Measurements from ENCODE around the gene AP1G1. TPM values are rescaled to one million over a fixed set of nuclear protein-coding genes. Genes with fewer than 3 reads are reported as not detected.
"Not testable (repeated sequence)": the region's sequence is repeated elsewhere in the genome, so short reads cannot be mapped to it uniquely, and the experiment has no call there.

AP1G1 gene
- total RNA-seq, 1 donor from 2014 or later, result 90.0 TPM

- intact Hi-C loops (cut with DNase I), result no loop called here
- Histone ChIP-seq H3K27ac (peak within 1 kb of the TSS; percentile 97), H3K4me3 (peak within 1 kb of the TSS; percentile 100), H3K9me3 (no peaks in the 10 kb centered on the region), H3K4me1 (peaks cover 10% of the 10 kb centered on the region), H3K27me3 (no peaks in the 10 kb centered on the region), H3K36me3 (peaks cover 28% of the 10 kb centered on the region)
- ATAC-seq, result peak; percentile 99
- TF ChIP-seq CTCF (IDR thresholded peaks at IDR 0.05), result no peak
- peak; percentile 95 for DNase-seq
Observed at GRCh38 chr16:71845639-71846430, 37.2 kb upstream of the AP1G1 start, which contains the start of gene ATXN1L. TSS of gene ATXN1L (plus strand) at chr16:71845976. CDS start at chr16:71849741, 3,765 bp downstream.

- Histone ChIP-seq H3K9me3 (no peaks in the 10 kb centered on the region), H3K27ac (no peak overlapping the region), H3K4me3 (no peak overlapping the region), H3K36me3 (peaks cover 6% of the 10 kb centered on the region), H3K4me1 (peaks cover 10% of the 10 kb centered on the region), H3K27me3 (no peaks in the 10 kb centered on the region)
- intact Hi-C loops (cut with DNase I), result no loop called here
- no peak for ATAC-seq
- DNase-seq, result no peak
- no peak for TF ChIP-seq CTCF (IDR thresholded peaks at IDR 0.05)
Observed at GRCh38 chr16:71843572-71843971, 34.9 kb upstream of the AP1G1 start.

- H3K27ac ChIP-seq, result no peak overlapping the region
- no peak overlapping the region for H3K4me3 ChIP-seq
- ATAC-seq (no peak), DNase-seq (no peak)
- H3K36me3 ChIP-seq, result no peaks in the 10 kb centered on the region
- no peaks in the 10 kb centered on the region for H3K9me3 ChIP-seq
- H3K4me1 ChIP-seq, result no peaks in the 10 kb centered on the region
- intact Hi-C loops (cut with DNase I), result no loop called here
- TF ChIP-seq CTCF (IDR thresholded peaks at IDR 0.05), result no peak
- no peaks in the 10 kb centered on the region for H3K27me3 ChIP-seq
Observed at GRCh38 chr16:71840052-71840451, 31.4 kb upstream of the AP1G1 start.

- no peaks in the 10 kb centered on the region for H3K4me1 ChIP-seq
Observed at GRCh38 chr16:71837150-71837549, 28.5 kb upstream of the AP1G1 start.

GRCh38 chr16:71834291-71834690 is 25.7 kb upstream of the AP1G1 start:
- DNase-seq (no peak), ATAC-seq (no peak)
- no peaks in the 10 kb centered on the region for H3K27me3 ChIP-seq
- H3K9me3 ChIP-seq, result no peaks in the 10 kb centered on the region
- intact Hi-C loops (cut with DNase I), result no loop called here
- no peak overlapping the region for H3K27ac ChIP-seq
- no peaks in the 10 kb centered on the region for H3K36me3 ChIP-seq
- H3K4me3 ChIP-seq, result no peak overlapping the region
- TF ChIP-seq CTCF (IDR thresholded peaks at IDR 0.05), result no peak
- no peaks in the 10 kb centered on the region for H3K4me1 ChIP-seq

More at GRCh38 chr16:71837150-71837549, 28.5 kb upstream of the AP1G1 start:
- ATAC-seq (no peak), DNase-seq (no peak)
- no peak for TF ChIP-seq CTCF (IDR thresholded peaks at IDR 0.05)
- no peaks in the 10 kb centered on the region for H3K27me3 ChIP-seq
- no peak overlapping the region for H3K4me3 ChIP-seq
- no peaks in the 10 kb centered on the region for H3K9me3 ChIP-seq
- no peaks in the 10 kb centered on the region for H3K36me3 ChIP-seq
- intact Hi-C loops (cut with DNase I), result no loop called here
- no peak overlapping the region for H3K27ac ChIP-seq

GRCh38 chr16:71832112-71832511 is 23.5 kb upstream of the AP1G1 start:
- H3K27ac ChIP-seq; H3K27me3 ChIP-seq; DNase-seq; H3K9me3 ChIP-seq; intact Hi-C loops (cut with DNase I); H3K4me3 ChIP-seq; H3K4me1 ChIP-seq; H3K36me3 ChIP-seq; ATAC-seq: not testable (repeated sequence)

- H3K27me3 ChIP-seq; H3K4me1 ChIP-seq; ATAC-seq; H3K27ac ChIP-seq; DNase-seq; intact Hi-C loops (cut with DNase I); H3K9me3 ChIP-seq; H3K36me3 ChIP-seq; H3K4me3 ChIP-seq: not testable (repeated sequence)
Observed at GRCh38 chr16:71831698-71832097, 23.1 kb upstream of the AP1G1 start.

Data from upper lobe of right lung (tissue), 1 donor.